Chondrocyte (in vitro differentiated cells): ENCODE data around the gene FAM9B. TPM values are rescaled to one million over a fixed set of nuclear protein-coding genes. Genes with fewer than 3 reads are reported as not detected.

ENCODE experiments used
- DNase-seq: peaks from one replicate; pipeline ENCODE4 v3.0.0; 2021; ENCODE audit warnings: mixed read lengths, low spot score
- H3K27ac Mint-ChIP-seq: one replicate; pipeline ENCODE4 v1.8.0; 2021; ENCODE audit warnings: mild to moderate bottlenecking, moderate library complexity, mixed read lengths; ENCODE audit not compliant: unreplicated experiment
- H3K27me3 Mint-ChIP-seq: 2 replicates; pipeline ENCODE4 v1.8.0; 2021; ENCODE audit warnings: low read depth, mixed read lengths
- H3K36me3 Mint-ChIP-seq: 2 replicates; pipeline ENCODE4 v1.8.0; 2021; ENCODE audit warnings: low read depth, mixed read lengths
- H3K4me1 Mint-ChIP-seq: 2 replicates; pipeline ENCODE4 v1.8.0; 2021; ENCODE audit warnings: low read depth, mild to moderate bottlenecking, mixed read lengths
- H3K4me3 Mint-ChIP-seq: one replicate; pipeline ENCODE4 v1.8.0; 2021; ENCODE audit warnings: mild to moderate bottlenecking, moderate library complexity, mixed read lengths; ENCODE audit not compliant: unreplicated experiment
- H3K9me3 Mint-ChIP-seq: 2 replicates; pipeline ENCODE4 v1.8.0; 2021; ENCODE audit warnings: low read depth, mixed read lengths
- CTCF ChIP-seq: fragments of 200-600 bp; sonication (generic); IDR thresholded peaks from 2 replicates; pipeline ENCODE4 v1.5.0; 2021; ENCODE audit warnings: antibody characterized with exemption, mild to moderate bottlenecking, moderate library complexity
- total RNA-seq: library from RNA; stranded (reverse); gene quantifications from 3 replicates; pipeline ENCODE4 v1.2.1, GENCODE V29; 2021

FAM9B gene
- total RNA-seq, 1 donor from 2014 or later, result not detected

GRCh38 chrX:8987672-8988250 lies 46.2 kb downstream of the FAM9B start:
- Mint-ChIP-seq H3K27ac (no peak overlapping the region), H3K27me3 (no peaks in the 10 kb centered on the region), H3K4me1 (peaks cover 3% of the 10 kb centered on the region), H3K9me3 (peaks cover 2% of the 10 kb centered on the region), H3K36me3 (no peaks in the 10 kb centered on the region), H3K4me3 (no peak overlapping the region)
- no peak for TF ChIP-seq CTCF
- no peak for DNase-seq

GRCh38 chrX:8984231-8984630 lies 49.7 kb downstream of the FAM9B start:
- H3K27ac Mint-ChIP-seq, result no peak overlapping the region
- no peaks in the 10 kb centered on the region for H3K27me3 Mint-ChIP-seq
- TF ChIP-seq CTCF, result no peak
- H3K4me3 Mint-ChIP-seq, result no peak overlapping the region
- H3K36me3 Mint-ChIP-seq, result no peaks in the 10 kb centered on the region
- peaks cover 2% of the 10 kb centered on the region for H3K9me3 Mint-ChIP-seq
- peaks cover 3% of the 10 kb centered on the region for H3K4me1 Mint-ChIP-seq
- DNase-seq, result no peak

- Mint-ChIP-seq H3K4me1 (no peaks in the 10 kb centered on the region), H3K27ac (no peak overlapping the region), H3K9me3 (peaks cover 8% of the 10 kb centered on the region), H3K4me3 (no peak overlapping the region), H3K27me3 (no peaks in the 10 kb centered on the region), H3K36me3 (no peaks in the 10 kb centered on the region)
- DNase-seq, result no peak
- TF ChIP-seq CTCF, result no peak
These were observed 52.2 kb downstream of the FAM9B start for GRCh38 chrX:8981723-8982122.

- H3K27ac Mint-ChIP-seq, result no peak overlapping the region
- H3K9me3 Mint-ChIP-seq, result peaks cover 12% of the 10 kb centered on the region
- no peaks in the 10 kb centered on the region for H3K27me3 Mint-ChIP-seq
These were observed 53.2 kb downstream of the FAM9B start for GRCh38 chrX:8980756-8981155.

More at GRCh38 chrX:8980756-8981155, 53.2 kb downstream of the FAM9B start:
- no peak for DNase-seq
- H3K36me3 Mint-ChIP-seq, result no peaks in the 10 kb centered on the region
- H3K4me3 Mint-ChIP-seq, result no peak overlapping the region
- H3K4me1 Mint-ChIP-seq, result no peaks in the 10 kb centered on the region
- TF ChIP-seq CTCF, result no peak

Other genes with a start within 250 kb of the FAM9B start
- not detected in 3 replicates for gene FAM9A, start 232.7 kb downstream of the FAM9B start, total RNA-seq